WTC11 (cell line): ENCODE results near the gene ZNHIT3.

Source experiments
- CTCF ChIP-seq: fragments of 200-600 bp; IDR thresholded peaks from 2 replicates; pipeline ENCODE4 v1.8.0; 2022; ENCODE audit warnings: antibody characterized with exemption
- FOXP4 ChIP-seq: sonication (generic); formaldehyde crosslinking; IDR thresholded peaks from 2 replicates; pipeline ENCODE4 v1.8.0; 2022; ENCODE audit warnings: mild to moderate bottlenecking, missing genetic modification reagents

- TF ChIP-seq CTCF (no peak), FOXP4 (CRISPR knock-in tag) (no peak)
These were observed 8.2 kb downstream of the ZNHIT3 start for GRCh38 chr17:36494674-36495073.
